Right lobe of liver (tissue), 6 donors: ENCODE measurements around the gene ZNF346. TPM values are rescaled to one million over a fixed set of nuclear protein-coding genes. Genes with fewer than 3 reads are reported as not detected.
"Not testable (repeated sequence)": the region's sequence is repeated elsewhere in the genome, so short reads cannot be mapped to it uniquely, and the experiment has no call there.

ENCODE experiments used
- ATAC-seq, 4 donors: fragments of 200-7000 bp; cut with Tn5 transposase; one replicate each; pipeline ENCODE4 v1.9.1; 2020; ENCODE audit warnings: mild to moderate bottlenecking in 4 of 4, moderate library complexity in 4 of 4
- DNase-seq, 3 donors: peaks; one replicate each; pipeline ENCODE4 v3.0.0-alpha.2; 2020
- H3K27ac ChIP-seq, 3 donors: fragments of 200-600 bp; one replicate each; pipeline ENCODE4 v1.8.0; 2022
- H3K27me3 ChIP-seq, 2 donors: fragments of 200-600 bp; one replicate each; pipeline ENCODE4 v1.8.0; 2022
- H3K36me3 ChIP-seq, 4 donors: fragments of 200-600 bp; sonication (generic) in 1 of 4; one replicate each; pipeline versions ENCODE4 v1.5.1 to v1.8.0; 2017 to 2022; ENCODE audit warnings: control low read depth in 1 of 4
- H3K4me1 ChIP-seq, 4 donors: fragments of 200-600 bp; sonication (generic) in 1 of 4; one replicate each; pipeline versions ENCODE4 v1.5.1 to v1.8.0; 2017 to 2022; ENCODE audit warnings: control low read depth in 1 of 4
- H3K4me3 ChIP-seq, 3 donors: fragments of 200-600 bp; one replicate each; pipeline ENCODE4 v1.8.0; 2022
- H3K9me3 ChIP-seq, 4 donors: fragments of 200-600 bp; sonication (generic) in 1 of 4; one replicate each; pipeline versions ENCODE4 v1.5.1 to v1.8.0; 2017 to 2022; ENCODE audit warnings: control low read depth in 1 of 4
- POLR2A ChIP-seq: fragments of 450-650 bp; IDR thresholded peaks from one replicate; pipeline ENCODE4 v1.6.1; 2017; ENCODE audit warnings: antibody characterized with exemption, mild to moderate bottlenecking
- WGBS: methylation state at CpG from one replicate; pipeline ENCODE4 v1.1.6; 2018; ENCODE audit warnings: low coverage, low lambda C conversion rate; ENCODE audit not compliant: insufficient coverage; ENCODE audit errors: missing lambda C conversion rate; 5-methylcytosine and 5-hydroxymethylcytosine counted together
- intact Hi-C, 2 donors: fragments of 100-400 bp; cut with DNase I; formaldehyde crosslinking; loops; one replicate each; pipeline versions ENCODE4 v1.11.2 to v1.14.1; 2022
- long read RNA-seq: library from polyadenylated mRNA; unstranded; transcript quantifications from one replicate; pipeline ENCODE4 v2.0.0, GENCODE V29; 2019
- total RNA-seq, 6 experiments: library from RNA; depleted of rRNA in 2 of 6; stranded (reverse); fragments of >200 nt in 2 of 6; fragmentation: NEBNext Ultra II Directional in 3 of 6; extraction: Animal tissue kit (Norgen Biotek cat#: 25700) in 3 of 6; gene quantifications; one replicate each; pipeline versions ENCODE4 v1.1.0 to v1.2.4, GENCODE V29; 2016 to 2023
- TF ChIP-seq, protein P1 (sequence below), 4 donors: fragments of 200-600 bp in 3 of 4; fragments of 450-650 bp in 1 of 4; IDR thresholded peaks; one replicate each; pipeline versions ENCODE4 v1.5.1 to v1.8.0; 2016 to 2022; ENCODE audit warnings: antibody characterized with exemption in 4 of 4, mild to moderate bottlenecking in 2 of 4
- donor health status: DM: no; HTN: yes; CAD: no.
- donor health status: DM: no; HTN: no; CAD: no.
- donor health status: DM: no; HTN: no; CAD: no.
- donor health status: DM: no; HTN: yes; CAD: no.
- donor health status: DM: no; HTN: yes; CAD: no.

The ZNF346 gene, protein sequence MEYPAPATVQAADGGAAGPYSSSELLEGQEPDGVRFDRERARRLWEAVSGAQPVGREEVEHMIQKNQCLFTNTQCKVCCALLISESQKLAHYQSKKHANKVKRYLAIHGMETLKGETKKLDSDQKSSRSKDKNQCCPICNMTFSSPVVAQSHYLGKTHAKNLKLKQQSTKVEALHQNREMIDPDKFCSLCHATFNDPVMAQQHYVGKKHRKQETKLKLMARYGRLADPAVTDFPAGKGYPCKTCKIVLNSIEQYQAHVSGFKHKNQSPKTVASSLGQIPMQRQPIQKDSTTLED
- 1 to 10 TPM; 5.3 to 7.4 (median 6.0) TPM for total RNA-seq
- long read RNA-seq = 0 reads

DNA sequence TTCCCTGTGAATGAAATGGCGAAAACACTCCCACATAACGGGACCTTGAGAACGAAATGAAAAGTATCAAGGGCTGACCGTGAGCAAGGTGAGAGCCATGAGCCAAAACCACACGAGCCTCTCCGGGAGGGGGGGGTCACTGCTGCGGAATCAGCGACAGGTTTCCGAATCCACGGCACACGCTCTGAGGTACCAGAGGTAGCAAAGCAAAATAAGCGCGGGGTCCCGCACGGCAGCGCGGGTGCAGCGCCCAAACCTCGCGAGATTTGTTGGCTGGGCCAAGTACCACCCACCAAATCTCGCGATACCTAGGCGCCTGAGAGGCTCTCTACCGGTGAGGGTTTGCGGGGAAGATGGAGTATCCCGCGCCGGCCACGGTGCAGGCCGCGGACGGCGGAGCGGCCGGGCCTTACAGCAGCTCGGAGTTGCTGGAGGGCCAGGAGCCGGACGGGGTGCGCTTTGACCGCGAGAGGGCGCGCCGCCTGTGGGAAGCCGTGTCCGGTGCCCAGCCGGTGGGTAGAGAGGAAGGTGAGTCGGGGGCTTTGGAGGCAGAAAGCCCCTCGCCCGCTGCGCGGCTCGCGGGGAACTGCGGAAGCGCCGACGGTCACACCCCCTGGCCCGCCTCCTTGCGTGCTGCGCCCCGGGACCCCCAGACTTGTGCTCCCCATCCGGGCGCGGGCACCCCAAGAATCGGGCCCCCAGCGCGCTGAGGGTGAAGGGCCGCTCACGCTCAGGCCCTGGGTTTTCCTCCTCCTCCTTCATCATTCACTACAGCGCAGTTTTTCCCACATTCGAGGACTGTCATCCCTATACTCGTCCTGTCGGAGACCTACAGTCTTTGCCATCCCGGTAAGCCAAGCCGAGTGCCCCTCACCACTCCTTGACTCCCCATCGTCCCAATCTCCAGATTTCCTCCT is at the start of gene ZNF346:
TSS of gene ZNF346 (plus strand) at position 311 of the 917 bp plus-strand sequence. CDS start at position 354, 43 bp downstream.
- TF ChIP-seq, protein P1, sequence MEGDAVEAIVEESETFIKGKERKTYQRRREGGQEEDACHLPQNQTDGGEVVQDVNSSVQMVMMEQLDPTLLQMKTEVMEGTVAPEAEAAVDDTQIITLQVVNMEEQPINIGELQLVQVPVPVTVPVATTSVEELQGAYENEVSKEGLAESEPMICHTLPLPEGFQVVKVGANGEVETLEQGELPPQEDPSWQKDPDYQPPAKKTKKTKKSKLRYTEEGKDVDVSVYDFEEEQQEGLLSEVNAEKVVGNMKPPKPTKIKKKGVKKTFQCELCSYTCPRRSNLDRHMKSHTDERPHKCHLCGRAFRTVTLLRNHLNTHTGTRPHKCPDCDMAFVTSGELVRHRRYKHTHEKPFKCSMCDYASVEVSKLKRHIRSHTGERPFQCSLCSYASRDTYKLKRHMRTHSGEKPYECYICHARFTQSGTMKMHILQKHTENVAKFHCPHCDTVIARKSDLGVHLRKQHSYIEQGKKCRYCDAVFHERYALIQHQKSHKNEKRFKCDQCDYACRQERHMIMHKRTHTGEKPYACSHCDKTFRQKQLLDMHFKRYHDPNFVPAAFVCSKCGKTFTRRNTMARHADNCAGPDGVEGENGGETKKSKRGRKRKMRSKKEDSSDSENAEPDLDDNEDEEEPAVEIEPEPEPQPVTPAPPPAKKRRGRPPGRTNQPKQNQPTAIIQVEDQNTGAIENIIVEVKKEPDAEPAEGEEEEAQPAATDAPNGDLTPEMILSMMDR (IDR thresholded peaks at IDR 0.05) = peak; percentile 32 to 63 (median 56)
- peak; percentile 51 for TF ChIP-seq POLR2A
- peaks cover 0 to 6% (median 0%) of the 10 kb centered on the region in 4 donors for H3K4me1 ChIP-seq
- H3K36me3 ChIP-seq = no peaks in the 10 kb centered on the region
- WGBS = under 1% methylated on average over 25 of the region's 77 CpGs
- intact Hi-C loops = no loop called here
- H3K27ac ChIP-seq = peak within 1 kb of the TSS; percentile 17 to 69 (median 66)
- H3K4me3 ChIP-seq = peak within 1 kb of the TSS; percentile 69 to 99 (median 98)
- DNase-seq (peak; percentile 92 to 94 (median 93)), ATAC-seq (peak; percentile 93 to 98 (median 97))
- no peaks in the 10 kb centered on the region for H3K9me3 ChIP-seq
- no peaks in the 10 kb centered on the region for H3K27me3 ChIP-seq

DNA sequence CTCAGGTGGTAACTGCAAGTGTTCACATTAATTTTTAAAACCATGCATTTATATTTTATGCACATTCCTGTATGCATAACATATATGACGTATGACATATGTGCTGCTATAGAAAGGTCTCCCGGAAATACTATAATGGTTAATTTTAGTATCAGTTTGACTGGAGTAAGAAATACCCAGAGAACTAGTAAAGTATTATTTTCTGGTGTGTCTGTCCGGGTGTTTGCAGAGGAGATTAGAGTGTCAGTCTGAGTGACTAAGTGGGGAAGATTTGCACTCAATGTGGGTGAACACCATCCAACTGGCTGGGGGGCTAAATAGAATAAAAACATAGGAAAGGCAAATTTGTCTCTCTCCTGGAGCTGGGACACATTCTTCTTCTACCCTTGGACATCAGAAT is 42.8 kb upstream of the ZNF346 start:
- DNase-seq (no peak), ATAC-seq (no peak)
- intact Hi-C loops = no loop called here
- 83% methylated on average over 3 of the region's 3 CpGs for WGBS
- Histone ChIP-seq H3K9me3 (no peaks in the 10 kb centered on the region), H3K4me3 (no peak overlapping the region), H3K27me3 (no peaks in the 10 kb centered on the region), H3K27ac (no peak overlapping the region), H3K4me1 (no peaks in the 10 kb centered on the region), H3K36me3 (peaks cover 0 to 30% (median 2%) of the 10 kb centered on the region in 4 donors)
- TF ChIP-seq, protein P1 (IDR thresholded peaks at IDR 0.05) = no peak
- TF ChIP-seq POLR2A = no peak

DNA sequence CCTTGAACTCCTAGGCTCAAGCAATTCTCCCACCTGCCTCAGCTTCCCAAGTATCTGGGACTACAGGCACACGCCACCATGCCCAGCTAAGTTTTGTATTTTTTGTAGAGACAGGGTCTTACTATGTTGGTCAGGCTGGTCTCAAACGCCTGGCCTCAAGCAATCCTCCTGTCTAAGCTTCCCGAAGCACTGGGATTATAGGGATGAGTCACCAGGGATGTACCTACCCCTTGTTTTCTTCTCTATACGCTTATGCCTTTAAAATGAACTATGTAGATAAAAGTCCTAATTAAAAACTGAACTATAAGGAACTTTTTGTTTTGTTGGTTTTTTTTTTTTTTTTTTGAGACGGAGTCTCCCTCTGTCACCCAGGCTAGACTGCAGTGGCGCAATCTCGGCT is 41.7 kb upstream of the ZNF346 start:
- Histone ChIP-seq H3K4me1 (peaks cover 0 to 7% (median 0%) of the 10 kb centered on the region in 4 donors), H3K27me3 (no peaks in the 10 kb centered on the region), H3K27ac (no peak overlapping the region), H3K9me3 (no peaks in the 10 kb centered on the region), H3K4me3 (no peak overlapping the region), H3K36me3 (peaks cover 0 to 29% (median under 1%) of the 10 kb centered on the region in 4 donors)
- TF ChIP-seq, protein P1 (IDR thresholded peaks at IDR 0.05) = no peak
- TF ChIP-seq POLR2A = no peak
- ATAC-seq = no peak
- intact Hi-C loops = no loop called here
- no peak for DNase-seq
- WGBS = 85% methylated on average over 7 of the region's 7 CpGs

DNA sequence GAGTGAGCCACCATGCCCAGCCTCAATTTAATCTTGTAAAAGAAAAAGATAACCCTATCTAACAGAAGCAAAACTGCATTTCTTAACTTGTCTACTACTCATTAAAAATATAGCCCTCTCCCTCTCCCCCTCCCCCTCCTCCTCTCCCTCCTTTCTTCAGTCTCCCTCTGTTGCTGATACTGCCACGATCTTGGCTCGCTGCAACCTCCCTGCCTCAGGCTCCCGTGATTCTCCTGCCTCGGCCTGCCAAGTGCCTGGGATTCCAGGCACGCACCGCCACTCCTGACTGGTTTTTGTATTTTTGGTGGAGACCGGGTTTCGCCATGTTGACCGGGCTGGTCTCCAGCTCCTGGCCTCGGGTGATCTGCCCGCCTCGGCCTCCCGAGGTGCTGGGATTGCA is 39.4 kb upstream of the ZNF346 start:
- ATAC-seq, H3K4me1 ChIP-seq, H3K9me3 ChIP-seq, DNase-seq, intact Hi-C loops, H3K27ac ChIP-seq, H3K4me3 ChIP-seq, H3K27me3 ChIP-seq: not testable (repeated sequence)
- H3K36me3 ChIP-seq = peaks cover 0 to 29% (median under 1%) of the 10 kb centered on the region in 4 donors
- whole genome bisulfite sequencing = 75% methylated on average over 9 of the region's 13 CpGs

DNA sequence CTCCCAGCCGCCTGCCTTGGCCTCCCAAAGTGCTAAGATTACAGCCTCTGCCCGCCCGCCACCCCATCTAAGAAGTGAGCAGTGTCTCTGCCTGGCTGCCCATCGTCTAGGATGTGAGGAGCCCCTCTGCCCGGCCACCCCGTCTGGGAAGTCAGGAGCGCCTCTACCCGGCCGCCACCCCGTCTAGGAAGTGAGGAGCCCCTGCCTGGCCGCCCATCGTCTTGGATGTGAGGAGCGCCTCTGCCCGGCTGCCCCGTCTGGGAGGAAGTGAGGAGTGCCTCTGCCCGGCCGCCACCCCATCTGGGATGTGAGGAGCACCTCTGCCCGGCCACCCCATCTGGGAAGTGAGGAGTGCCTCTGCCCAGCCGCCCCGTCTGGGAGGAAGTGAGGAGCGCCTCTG is 38.9 kb upstream of the ZNF346 start:
- WGBS = no CpG with 5 or more reads among the region's 21 CpGs
- intact Hi-C loops, DNase-seq, H3K4me1 ChIP-seq, H3K27ac ChIP-seq, H3K9me3 ChIP-seq, ATAC-seq, H3K27me3 ChIP-seq, H3K4me3 ChIP-seq: not testable (repeated sequence)
- peaks cover 0 to 29% (median under 1%) of the 10 kb centered on the region in 4 donors for H3K36me3 ChIP-seq

DNA sequence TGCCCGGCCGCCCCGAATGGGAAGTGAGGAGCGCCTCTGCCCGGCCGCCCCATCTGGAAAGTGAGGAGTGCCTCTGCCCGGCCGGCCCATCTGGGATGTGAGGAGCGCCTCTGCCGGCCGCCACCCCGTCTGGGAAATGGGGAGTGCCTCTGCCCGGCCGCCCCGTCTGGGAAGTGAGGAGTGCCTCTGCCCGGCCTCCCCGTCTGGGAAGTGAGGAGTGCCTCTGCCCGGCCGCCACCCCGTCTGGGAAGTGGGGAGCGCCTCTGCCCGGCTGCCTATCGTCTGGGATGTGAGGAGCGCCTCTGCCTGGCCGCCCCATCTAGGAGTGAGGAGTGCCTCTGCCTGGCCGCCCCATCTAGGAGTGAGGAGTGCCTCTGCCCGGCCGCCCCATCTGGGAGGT is 38.3 kb upstream of the ZNF346 start:
- H3K4me3 ChIP-seq, DNase-seq, H3K27me3 ChIP-seq, intact Hi-C loops, H3K27ac ChIP-seq, H3K4me1 ChIP-seq, ATAC-seq, H3K9me3 ChIP-seq: not testable (repeated sequence)
- peaks cover 0 to 29% (median under 1%) of the 10 kb centered on the region in 4 donors for H3K36me3 ChIP-seq
- WGBS = no CpG with 5 or more reads among the region's 28 CpGs
